HG03442 (cell line): ENCODE results near the gene CRHR1.

Source experiments
- ATAC-seq: cut with Tn5 transposase; IDR thresholded peaks from one replicate; pipeline ENCODE4 v1.9.1; 2021; ENCODE audit warnings: mild to moderate bottlenecking, moderate library complexity; ENCODE audit not compliant: unreplicated experiment

Gene CRHR1

DNA sequence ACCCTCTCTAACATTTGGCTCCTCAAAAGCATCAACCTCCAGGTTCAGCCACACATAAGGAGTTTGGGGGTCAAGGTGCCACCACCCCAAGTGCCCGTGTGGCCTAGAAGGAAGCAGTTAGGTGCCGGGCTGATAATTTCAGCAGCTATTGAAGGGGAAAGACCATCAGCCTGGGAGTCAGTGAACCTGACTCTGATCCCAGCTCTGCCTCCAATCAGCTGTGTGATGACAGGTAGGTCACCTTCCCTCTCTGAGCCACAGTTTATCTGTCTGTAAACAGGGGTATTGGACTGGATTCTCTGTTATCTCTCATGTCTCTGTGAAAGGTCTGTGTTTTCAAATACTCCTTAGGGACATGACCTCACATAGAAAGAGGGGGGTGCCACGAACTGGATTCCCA is 3.9 kb downstream of the CRHR1 start:
- ATAC-seq = no peak

DNA sequence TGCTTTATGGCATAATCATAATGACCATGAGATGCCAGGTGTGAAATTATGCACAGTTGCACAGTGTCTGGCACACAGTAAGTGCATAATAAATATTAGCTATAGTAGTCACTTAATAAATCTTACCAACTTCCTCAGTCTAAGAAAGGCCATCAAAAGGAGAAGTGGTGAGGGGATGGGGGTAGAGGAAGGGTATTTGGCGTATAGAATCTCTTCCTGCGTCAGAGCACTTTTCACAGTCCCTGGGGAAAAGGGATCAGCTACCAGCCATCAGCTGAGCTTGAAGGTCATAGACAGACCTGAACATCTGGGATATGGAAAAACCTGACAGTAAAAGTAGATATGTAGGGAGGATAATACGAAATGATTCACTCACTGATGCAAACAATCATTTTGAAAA is 5.8 kb downstream of the CRHR1 start:
- ATAC-seq = no peak

DNA sequence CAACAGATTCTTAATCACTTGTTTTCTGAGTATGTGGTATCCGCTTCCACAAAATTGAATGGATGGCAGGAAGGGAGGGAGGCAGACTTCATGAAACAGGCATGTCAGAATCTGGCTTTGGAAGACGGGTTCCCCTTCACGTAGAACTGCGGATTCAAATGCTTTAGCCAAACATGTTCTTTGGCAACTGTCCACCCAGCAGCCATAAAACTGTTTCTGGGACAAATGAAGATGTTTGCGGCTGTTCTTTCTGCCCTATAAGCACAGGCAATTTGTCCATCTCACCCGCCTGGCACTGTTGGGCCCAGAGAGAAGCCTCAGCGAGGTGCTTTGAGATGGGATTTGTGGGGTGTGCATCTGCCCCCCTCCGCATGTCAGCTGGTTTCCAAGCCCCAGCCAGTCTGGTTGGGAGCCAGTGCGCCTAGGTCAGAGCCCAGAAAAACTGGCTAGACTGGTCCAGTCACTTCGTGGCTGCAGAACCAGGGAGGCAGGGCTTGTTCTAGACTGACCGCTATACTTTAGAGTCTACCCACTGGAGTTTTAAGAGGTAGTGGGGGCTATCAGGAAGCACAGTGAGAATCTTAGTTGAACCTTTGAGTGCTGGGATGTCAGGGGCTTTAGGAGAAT is 6.3 kb downstream of the CRHR1 start:
- no peak for ATAC-seq

DNA sequence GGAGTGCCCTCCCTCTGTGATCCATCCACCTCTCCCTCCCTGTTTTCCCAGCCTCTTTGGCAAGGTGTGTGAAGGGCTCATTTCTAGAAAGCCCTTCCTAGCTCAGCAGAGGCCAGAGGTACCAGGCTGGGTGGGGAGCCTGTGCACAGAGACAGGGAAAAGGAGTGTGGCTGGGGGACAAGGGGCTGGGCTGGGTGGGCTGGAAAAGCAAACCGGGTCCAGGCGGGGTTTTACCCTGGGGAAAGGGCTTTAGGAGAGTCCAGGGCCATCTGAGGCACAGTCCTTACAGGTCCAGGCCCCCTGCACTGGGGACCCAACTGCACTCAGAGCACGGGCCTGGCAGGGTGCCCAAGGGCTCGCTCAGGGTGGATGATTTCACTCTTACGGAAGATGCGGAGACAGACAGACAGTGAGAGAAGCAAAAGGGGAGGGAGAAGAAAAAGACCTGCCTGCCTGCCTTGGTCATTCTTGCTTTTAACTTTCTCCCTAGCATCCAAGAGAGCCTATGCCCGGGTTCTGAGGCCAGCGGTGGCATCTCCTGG is 7.0 kb downstream of the CRHR1 start:
- ATAC-seq = no peak

DNA sequence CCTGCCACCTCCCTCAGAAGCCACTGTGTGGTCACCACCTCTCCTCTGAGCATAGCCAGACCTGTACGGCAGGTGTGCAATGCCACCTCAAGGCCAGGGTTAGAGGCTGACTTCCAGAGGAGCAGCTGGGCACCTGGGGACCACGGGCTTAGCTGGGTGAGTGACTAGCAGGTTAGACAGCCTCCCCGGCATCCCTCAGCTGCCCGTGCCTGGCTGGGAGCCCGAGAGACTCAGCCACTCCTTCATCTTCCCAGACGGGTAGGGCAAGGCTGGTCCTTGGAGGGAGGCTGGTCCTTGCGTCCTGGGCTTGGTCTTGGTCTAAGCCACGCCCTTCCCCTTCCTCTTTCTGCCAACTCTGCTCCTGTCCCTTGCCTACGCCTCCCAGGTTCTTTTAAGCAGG is 7.8 kb downstream of the CRHR1 start:
- no peak for ATAC-seq

DNA sequence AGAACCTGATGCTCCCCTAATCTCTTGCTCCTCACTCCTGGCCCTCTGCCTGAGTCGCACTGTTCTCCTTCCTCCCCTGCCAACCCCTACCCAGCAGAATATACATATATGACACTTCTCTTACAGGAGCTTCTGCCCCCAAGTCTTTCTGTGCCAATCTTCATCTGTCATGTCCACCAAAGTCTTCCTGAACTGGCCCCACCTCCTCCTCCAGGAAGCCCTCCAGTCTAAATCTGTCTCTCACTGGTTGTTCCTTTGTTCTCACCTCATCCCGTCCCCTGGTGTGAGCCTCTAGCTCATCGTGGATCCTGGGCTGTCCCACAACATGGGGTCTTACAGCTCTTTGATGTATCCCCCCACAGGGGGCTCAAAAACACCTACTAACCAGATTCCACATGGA is 8.3 kb downstream of the CRHR1 start:
- no peak for ATAC-seq

DNA sequence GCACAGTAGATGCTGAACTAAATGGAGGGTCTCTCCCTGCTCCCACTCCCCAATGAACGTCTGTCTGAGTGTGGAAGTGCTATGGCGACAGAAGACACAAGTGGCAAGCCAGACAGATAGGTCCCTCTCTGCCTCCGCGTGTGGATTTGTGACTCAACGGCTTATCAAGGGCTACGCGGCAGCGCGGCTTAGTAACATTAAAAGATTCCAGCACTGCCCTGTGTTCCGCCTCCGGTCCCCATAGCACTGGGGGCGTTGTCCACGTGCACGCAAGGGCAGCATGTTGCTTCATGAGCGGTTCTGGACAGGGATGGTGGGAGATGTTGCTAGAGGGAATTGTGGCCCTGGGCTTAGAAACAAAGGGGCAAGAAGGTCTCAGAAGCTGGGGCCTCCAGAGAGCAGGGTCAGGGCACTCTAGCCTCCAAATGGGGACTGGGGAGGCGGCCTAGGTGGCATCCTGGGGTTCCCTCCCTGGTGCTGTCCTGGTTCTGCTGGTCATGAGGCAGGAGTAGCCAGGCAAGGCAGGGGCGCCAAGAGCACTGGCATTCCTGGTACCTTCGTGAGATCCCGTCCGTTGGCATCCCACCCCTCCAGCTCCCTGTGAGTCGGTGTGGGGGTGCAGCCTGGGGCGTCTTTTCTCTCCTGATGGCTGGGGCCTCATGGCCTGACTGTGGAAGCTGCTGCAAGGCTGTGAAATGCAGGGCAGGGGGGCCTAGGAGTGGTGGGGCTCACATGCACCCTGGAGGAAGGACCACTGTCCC is 9.1 kb downstream of the CRHR1 start:
- ATAC-seq = no peak

DNA sequence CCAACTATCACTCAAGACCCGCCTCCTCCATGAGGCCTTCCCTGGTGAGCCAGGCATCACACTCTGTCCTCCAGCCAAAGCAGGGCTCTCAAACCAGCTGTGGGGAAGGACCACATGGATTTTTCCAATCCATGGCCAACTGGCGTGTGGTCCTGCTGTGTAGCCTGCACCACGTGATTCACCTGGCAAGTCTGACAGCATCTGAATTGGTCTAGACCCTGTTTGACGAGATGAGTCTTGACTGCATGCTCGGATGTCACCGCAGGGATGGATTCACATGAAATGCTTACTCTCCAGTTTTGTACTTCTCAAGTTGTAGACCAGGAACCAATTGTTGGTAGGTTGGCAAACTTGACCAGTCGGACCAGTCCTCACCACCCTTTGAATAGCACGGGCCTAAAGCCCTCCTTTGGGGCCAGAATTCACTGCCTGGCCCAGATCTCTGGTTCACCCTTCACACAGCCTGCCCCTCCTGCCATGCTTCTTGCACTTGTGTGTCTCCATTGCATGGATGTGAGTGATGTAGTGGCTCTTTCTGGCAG is 9.9 kb downstream of the CRHR1 start:
- ATAC-seq = no peak

DNA sequence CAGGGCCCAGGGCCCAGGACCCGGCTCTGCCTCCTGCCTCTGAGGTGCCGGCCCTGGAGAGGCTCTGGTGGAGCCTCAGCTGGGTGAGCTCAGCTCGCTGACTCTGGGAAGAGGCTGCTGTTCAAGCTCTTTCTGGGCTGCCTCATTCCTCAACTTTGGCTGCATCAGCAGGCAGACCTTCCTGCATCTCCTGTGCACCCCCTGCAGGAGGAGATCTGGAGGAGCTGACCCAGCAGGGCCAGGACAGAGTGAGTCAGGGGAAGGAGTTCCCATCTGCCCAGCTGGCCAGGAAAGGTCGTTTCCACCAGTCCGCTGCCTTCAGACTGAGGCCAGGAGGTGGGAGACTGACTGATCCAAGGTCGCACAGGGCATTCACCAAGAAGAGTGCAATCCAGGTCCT is 10.7 kb downstream of the CRHR1 start:
- ATAC-seq = no peak

DNA sequence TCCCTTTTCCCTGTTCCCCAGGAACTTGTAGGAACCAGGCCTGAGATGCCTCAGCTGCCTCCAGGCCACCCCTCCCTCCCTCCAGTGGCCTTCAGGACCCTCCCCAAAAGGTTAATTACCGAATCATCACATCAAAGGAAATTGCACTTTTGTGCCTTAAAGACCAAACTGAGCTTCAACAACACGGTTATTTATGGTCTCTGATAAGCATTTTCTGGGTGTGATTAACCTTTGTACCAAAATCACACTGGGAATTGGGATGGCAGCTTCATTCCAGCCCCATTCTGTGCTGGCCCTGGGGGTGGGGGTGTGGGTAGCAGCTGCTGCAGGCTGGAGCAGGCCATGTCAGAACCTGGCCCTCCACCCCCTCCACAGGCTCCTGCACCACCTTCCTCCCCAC is 16.7 kb downstream of the CRHR1 start:
- no peak for ATAC-seq

DNA sequence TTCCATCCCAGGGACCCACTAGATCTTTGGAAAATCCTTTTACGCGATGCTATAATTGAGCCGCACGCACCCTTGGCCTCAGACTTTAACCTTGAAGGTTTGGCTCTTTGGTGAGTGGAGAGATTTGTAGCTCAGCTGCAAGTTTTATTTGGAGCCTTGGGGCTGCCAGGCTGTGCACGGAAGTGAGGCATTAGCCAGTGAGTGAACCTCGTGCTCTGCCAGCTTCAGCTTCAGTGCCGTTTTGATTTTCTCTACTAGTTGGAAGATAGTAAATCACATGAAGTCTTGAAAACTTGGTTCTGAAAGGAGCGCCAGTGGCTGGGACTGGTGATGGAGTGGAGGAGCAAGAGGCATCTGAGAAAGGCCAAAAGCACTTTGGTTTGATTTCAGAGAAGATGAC is 17.3 kb downstream of the CRHR1 start:
- no peak for ATAC-seq

DNA sequence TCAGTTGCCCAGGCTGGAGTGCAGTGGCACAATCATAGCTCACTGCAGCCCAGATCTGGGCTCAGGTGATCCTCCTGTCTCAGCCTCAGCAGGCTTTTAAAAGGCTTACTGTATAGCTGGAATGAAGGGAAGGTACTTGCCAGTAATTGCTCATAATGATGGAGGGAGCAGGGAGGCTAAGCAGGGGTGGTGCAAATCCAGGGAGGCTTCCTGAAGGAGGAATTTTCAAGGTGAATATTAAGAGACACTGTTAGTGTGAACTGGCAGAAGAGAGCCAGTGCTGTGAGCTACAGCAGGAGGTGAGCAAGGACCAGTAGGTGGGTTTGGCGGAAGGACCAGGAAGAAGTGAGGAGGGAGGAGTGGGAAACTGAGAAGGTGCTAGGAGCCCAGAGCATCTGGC is 24.7 kb downstream of the CRHR1 start:
- ATAC-seq = no peak

DNA sequence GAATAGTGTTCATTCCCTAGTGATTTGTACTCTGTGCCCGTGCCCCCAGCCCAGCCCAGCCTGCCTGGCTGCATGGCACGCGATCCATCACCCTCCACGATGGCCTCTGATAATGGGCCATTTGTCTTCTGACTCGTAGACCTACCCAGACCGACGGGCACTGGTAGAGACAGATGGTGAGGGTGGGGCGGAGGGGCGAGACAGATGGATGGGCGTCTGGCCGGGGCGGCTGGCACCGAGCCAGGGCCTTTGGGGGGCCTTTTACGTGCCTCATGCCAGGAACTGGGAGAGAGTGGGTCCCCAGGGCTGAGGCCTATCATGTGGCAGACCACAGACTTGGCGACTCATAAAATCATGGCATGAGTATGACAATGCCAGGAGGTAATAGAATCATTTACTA is 25.4 kb downstream of the CRHR1 start:
- no peak for ATAC-seq

DNA sequence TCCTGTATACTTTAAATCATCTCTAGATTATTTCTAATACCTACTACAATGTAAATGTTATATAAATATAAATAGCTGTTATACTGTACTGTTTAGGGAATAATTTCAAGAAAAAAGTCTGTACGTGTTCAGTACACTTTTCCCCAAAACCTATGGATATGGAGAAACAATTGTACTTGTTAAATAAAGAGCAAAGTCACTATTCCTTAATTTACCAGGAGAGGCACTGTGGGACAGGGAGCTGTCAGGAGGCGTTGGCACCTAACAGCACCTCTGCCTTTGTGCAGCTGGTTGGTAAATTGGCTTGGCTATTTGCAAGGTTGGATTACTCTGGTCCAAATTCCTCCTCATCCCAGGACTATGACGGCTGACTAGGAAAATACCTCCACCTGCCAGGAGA is 28.0 kb downstream of the CRHR1 start:
- ATAC-seq = no peak

DNA sequence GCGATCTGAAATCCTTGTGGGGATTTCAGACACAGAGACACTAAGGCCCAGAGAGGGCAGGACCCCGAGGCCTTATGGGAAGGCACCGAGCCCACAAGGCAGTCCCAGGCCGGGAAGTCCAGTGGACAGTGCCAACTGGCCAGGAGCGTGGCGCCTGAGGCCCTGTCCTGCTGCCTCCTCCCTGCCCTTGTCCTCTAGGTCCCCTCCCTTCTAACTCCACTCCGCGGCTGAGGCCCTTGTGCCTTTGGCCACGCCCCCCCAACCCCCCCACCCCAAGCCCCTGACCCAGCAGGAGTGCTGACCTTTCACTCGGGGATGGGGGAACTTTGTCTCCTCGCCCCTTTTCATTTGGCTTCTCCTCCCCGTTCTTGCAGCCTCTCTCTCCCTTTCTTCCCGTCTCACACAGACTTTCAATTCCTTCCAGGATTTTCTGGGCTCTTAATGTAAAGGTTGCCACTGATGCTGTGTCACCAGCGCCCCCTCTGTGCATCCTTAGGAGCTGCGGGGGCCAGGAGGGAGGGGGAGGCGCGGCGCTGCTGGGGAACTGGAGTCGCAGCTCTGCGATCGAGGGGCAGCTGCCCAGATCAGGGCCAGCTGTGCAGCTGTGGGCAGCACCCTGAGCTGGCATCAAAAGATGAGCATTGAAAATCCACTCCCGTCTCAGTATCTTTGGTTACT is 29.1 kb downstream of the CRHR1 start:
- no peak for ATAC-seq

DNA sequence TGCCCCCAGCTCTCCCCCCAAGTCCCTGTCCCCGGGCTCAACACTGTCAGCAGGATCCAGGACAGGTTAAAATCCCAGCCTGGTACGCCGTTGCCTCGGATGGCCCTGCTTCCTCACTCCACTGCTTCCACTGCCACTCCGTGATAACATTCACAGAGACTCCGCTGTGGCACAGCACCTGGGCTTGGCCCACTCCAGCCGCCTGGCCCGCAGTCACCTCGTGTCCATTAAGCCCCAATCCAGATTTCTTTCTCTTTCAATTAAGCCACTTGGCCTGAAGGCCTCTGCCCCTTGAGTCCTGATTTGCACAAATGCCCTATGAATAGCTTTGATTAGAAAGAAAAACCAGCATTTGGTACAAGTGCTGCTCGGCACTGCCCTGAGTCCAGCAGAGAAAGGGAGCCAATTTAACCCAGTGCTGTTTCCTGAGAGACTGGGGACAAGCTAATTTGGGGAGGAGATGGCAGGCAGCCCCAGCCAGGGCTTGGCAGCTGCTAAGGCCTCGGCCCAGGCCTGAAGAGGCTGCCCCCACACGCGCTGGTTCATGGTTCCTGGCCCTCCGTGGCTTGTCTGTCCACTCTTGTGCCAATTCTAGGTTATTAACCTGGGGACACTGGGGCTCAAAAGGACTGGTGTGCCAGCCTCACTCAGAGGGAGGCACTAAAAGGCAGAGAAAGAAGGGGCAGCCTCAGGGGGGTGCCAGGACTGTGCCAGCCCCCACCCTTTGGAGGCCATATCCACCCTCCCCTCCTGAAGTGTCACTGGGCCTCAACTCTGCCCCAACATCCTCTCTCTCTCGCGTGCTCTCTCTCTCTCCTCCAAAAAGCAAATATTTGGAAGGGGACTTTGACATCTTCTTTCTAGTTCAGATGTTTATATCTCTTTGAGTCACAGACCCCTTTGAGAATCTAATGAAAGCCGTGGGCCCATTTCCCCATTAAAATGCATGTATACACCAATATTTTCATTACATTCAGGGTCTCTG is 30.8 kb downstream of the CRHR1 start:
- ATAC-seq = no peak

DNA sequence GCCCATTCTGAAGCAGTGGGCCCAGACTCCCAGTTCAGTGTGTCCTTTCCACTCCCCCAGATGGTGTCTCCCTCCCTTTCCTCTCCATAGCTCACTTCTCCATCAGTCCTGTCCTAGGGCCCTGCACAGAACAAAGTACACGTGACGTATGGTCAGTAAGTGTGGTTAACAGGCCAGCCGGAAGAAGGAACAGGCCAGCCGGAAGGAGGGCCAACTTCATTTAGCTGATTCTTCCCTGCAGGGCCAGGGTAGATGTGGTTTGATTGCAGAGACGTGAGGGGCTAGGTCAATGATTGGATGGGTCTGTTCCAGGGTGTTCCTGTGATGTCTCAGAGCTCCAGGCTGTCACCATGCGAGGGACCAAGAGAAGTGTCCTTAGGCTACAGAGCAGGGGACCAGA is 31.6 kb downstream of the CRHR1 start:
- ATAC-seq = no peak

DNA sequence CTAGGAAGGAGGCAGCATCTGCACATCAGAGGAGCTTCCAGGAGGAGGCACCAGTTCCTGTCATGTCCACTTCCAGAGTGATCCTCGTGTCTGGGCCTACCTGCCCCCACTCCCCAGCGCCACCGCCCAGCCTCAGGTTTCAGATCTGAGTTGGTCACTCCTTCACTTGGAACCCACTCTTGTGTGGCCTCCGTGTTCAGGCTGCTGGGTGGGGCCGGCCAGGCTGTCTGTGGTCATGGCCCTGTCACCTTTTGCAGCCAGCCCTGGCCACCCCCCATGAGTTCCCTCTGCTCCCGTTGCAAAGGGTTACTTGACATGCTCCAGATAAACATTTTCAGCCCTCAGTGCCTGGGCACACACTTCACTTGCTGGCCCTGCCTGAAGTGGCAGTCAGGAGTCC is 33.9 kb downstream of the CRHR1 start:
- ATAC-seq = no peak

DNA sequence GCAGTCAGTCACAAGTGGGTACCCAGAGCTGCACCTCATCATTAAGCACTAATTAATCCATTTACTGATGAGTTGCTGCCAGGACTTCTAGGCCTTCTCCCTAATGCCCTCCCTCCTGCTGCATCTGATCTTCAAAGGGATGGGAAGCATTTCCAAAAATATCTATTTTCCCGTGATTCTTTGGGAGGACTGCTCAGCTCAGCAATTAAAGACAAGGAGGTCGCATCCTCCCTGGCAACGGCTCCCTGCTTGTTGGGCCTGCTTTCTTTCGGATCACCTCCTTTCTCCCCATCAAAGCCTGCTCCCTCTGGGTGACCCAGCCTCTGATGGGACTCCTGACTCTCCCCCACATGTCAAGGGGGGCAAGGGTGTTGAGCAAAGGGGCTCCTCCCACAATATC is 34.6 kb downstream of the CRHR1 start:
- ATAC-seq = no peak

DNA sequence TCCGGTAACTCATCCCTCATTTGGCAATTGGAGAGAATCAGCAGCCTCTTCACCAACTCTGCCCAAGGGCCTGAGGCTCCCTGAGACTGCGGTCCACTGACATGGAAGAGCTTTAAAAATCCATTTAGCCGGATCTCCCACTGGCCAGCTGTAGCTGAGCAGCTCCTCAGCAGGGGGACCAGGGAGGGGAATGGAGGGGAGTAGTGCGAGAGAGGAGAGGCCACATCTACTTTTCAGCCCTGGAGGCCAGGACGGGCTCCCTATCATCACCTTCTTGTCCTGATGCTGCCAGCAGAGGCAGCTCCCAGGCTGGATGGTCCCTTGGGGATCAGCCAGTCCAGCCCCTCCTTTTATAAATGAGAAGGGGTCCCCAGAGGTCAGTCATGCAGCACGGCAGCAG is 35.5 kb downstream of the CRHR1 start:
- ATAC-seq = no peak
